ENCODE results near the gene PTPRM.

GRCh38 chr18:8019600-8019999 lies 452.5 kb downstream of the PTPRM start:
- TF ChIP-seq POLR2AphosphoS5 (IDR thresholded peaks at IDR 0.05) (no peak), POLR2A (IDR thresholded peaks at IDR 0.05) (no peak), CTCF (IDR thresholded peaks at IDR 0.05) (no peak)

Data from sigmoid colon (tissue), 4 donors.